ENCODE measurements around the gene ATF2. TPM values are rescaled to one million over a fixed set of nuclear protein-coding genes. Genes with fewer than 3 reads are reported as not detected.

The ATF2 gene
- total and polyA plus RNA-seq, 2 of the 4 experiments (the other 2 are of a cell fraction) = 23.2 to 60.0 TPM

DNA sequence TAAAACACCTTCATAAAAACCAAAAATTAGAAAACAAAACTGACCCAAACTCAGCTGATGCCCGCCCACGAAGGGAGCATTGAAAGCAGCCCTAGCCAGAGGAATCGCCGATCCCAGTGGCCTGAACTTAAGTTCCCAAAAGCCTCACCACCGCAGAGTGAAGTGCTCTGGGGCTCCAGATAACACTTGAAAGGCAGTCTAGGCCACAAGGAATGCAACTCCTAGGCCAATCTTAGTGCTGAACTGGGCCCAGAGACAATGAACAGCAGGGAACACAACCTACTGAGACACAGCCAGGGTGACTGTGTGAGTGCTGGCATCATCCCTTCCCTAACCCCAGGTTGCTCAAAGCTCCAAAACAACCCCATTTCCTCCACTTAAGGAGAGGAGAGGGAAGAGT lies 103.2 kb downstream of the ATF2 start:
- no peak overlapping the region for H2AFZ ChIP-seq (replicated peaks; ENCODE audit: low read length, poor library complexity)
- no peak overlapping the region for H3K4me3 ChIP-seq (ENCODE audit: insufficient read depth, low read depth, low read length)
- H3K14ac ChIP-seq (replicated peaks; ENCODE audit: low read depth, low read length) = no peak overlapping the region
- CTCF ChIA-PET = no interaction called here
- no peak overlapping the region for H2BK5ac ChIP-seq (ENCODE audit: low read depth, low read length, poor library complexity, severe bottlenecking)
- no peaks in the 10 kb centered on the region for H3K9me3 ChIP-seq (ENCODE audit: control insufficient read depth, insufficient read depth, low read length)
- H3K4me2 ChIP-seq (ENCODE audit: low read depth, low read length) = no peak overlapping the region
- H3K27ac ChIP-seq (ENCODE audit: insufficient read depth, low read length) = no peak overlapping the region
- no peak overlapping the region for H3K23ac ChIP-seq (ENCODE audit: low read depth, low read length)
- no peak overlapping the region for H2AK9ac ChIP-seq (replicated peaks; ENCODE audit: low read depth, low read length, poor library complexity)
- H3K79me1 ChIP-seq (ENCODE audit: low read depth in 1 of 2, low read length in 2 of 2) = no peaks in the 10 kb centered on the region
- DNase-seq (no peak), ATAC-seq (ENCODE audit: low read depth) (no peak)
- H4K91ac ChIP-seq (ENCODE audit: insufficient read depth, low read depth, low read length) = no peak overlapping the region
- intact Hi-C loops (cut with micrococcal nuclease) (loop anchor here (1.0 kb wide), 1 partner anchor 31 kb away; no protein-coding TSS in a partner anchor), dilution Hi-C loops (cut with HindIII; ENCODE audit: low sequenced_read_pairs, unreplicated experiment) (no loop called here), in situ Hi-C loops (cut with MboI; ENCODE audit: low sequenced_read_pairs) (no loop called here)
- H2BK120ac ChIP-seq (ENCODE audit: low read depth, low read length) = no peak overlapping the region
- H3K4me1 ChIP-seq (ENCODE audit: control insufficient read depth, insufficient read depth, low read length) = no peaks in the 10 kb centered on the region
- H3K27me3 ChIP-seq (ENCODE audit: control insufficient read depth, insufficient read depth, low read length) = no peaks in the 10 kb centered on the region
- TF ChIP-seq MAZ (IDR thresholded peaks at IDR 0.05; ENCODE audit: borderline replicate concordance, low read depth, low read length) (no peak), FOS (IDR thresholded peaks at IDR 0.05; ENCODE audit: low read depth, low read length) (no peak), SMC3 (IDR thresholded peaks at IDR 0.05; ENCODE audit: low read depth, low read length) (no peak), ELK1 (IDR thresholded peaks at IDR 0.05; ENCODE audit: borderline replicate concordance, low read depth, low read length) (no peak), CTCF (conservative IDR thresholded peaks at IDR 0.05; ENCODE audit: low read depth, low read length) (no peak), NFE2L2 (IDR thresholded peaks at IDR 0.05; ENCODE audit: low read depth, low read length) (no peak), CHD1 (IDR thresholded peaks at IDR 0.05; ENCODE audit: low read depth, low read length) (no peak), BHLHE40 (IDR thresholded peaks at IDR 0.05; ENCODE audit: low read depth, low read length) (no peak), POLR2A (IDR thresholded peaks at IDR 0.05; ENCODE audit: low read depth, low read length) (no peak), RAD21 (IDR thresholded peaks at IDR 0.05; ENCODE audit: low read length) (no peak), RFX5 (IDR thresholded peaks at IDR 0.05; ENCODE audit: low read depth, low read length) (no peak), RCOR1 (IDR thresholded peaks at IDR 0.05; ENCODE audit: insufficient replicate concordance, low read length) (no peak), MXI1 (IDR thresholded peaks at IDR 0.05; ENCODE audit: borderline replicate concordance, low read depth, low read length) (no peak), CEBPB (IDR thresholded peaks at IDR 0.05; ENCODE audit: low read depth, low read length) (no peak), MAFK (IDR thresholded peaks at IDR 0.05; ENCODE audit: low read depth, low read length) (no peak), USF2 (IDR thresholded peaks at IDR 0.05; ENCODE audit: low read depth, low read length) (no peak)
- POLR2A ChIA-PET (ENCODE audit: unreplicated experiment) = no interaction called here
- no peak overlapping the region for H4K5ac ChIP-seq (ENCODE audit: low read depth, low read length)
- H4K20me1 ChIP-seq (ENCODE audit: insufficient read depth, low read length) = no peaks in the 10 kb centered on the region
- H3K4ac ChIP-seq (ENCODE audit: low read depth, low read length) = no peak overlapping the region
- no TSS peak for BruUV-seq (replicated peaks)
- H2BK15ac ChIP-seq (ENCODE audit: low read depth, low read length) = no peak overlapping the region
- no peak overlapping the region for H4K8ac ChIP-seq (ENCODE audit: low read depth in 2 of 2, low read length in 2 of 2)
- H3K56ac ChIP-seq (ENCODE audit: extremely low read depth, insufficient read depth, low read length) = no peak overlapping the region
- no peak overlapping the region for H3K9ac ChIP-seq (ENCODE audit: low read depth, low read length)
- no peak overlapping the region for H3K18ac ChIP-seq (ENCODE audit: low read depth, low read length)
- peaks cover 2% of the 10 kb centered on the region; the same call in 1 of the 2 replicates for H3K36me3 ChIP-seq (ENCODE audit: control insufficient read depth, insufficient read depth, low read length)
- 100% methylated on average over 3 of the region's 5 CpGs; no CpG with 5 or more reads in 1 of the 2 experiments for WGBS, 2 experiments (ENCODE audit: extremely low coverage in 2 of 2, insufficient read length in 1 of 2)
- no peak overlapping the region for H2BK20ac ChIP-seq (ENCODE audit: low read depth, low read length)
- H3K9me1 ChIP-seq (ENCODE audit: insufficient read depth, low read length) = no peaks in the 10 kb centered on the region; the same call in 1 of the 2 replicates
- no peak overlapping the region for H2AK5ac ChIP-seq (ENCODE audit: low read depth, low read length)

Data from IMR-90 (cell line).